ENCODE data around the gene MBNL1.

MBNL1 gene

DNA sequence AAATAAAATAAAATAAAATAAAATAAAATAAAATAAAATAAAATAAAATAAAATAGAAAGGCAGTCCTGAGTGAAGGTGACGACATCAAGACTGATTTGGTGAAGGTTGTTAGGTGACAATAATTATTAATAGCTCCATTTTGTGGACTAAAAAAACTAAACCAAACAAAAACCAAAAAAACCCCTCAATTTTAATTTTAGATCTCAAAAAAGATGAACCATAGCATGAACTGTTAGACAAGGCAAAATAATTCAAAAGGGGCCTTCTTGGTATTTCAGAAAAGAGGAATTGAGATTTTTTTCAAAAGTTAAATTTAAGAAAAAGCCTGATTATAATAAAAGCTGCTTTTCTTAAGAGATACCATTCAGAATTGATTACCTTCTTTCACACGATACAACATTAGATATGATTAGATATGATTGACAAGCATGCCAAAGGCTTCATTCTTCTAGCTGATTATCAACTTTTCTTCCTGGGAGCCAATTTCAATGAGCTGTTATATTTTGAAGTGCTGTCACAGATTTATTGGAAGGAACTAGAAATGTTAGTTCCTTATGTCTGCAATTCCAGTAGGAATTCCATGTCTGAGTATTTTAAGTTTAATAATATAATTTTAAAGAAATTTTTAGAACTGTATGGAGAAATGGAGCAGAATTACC is 244.7 kb downstream of the MBNL1 start:
- no peak for DNase-seq (ENCODE audit: insufficient read length, low spot score)
- no peak for FAIRE-seq
- TF ChIP-seq, protein P1, sequence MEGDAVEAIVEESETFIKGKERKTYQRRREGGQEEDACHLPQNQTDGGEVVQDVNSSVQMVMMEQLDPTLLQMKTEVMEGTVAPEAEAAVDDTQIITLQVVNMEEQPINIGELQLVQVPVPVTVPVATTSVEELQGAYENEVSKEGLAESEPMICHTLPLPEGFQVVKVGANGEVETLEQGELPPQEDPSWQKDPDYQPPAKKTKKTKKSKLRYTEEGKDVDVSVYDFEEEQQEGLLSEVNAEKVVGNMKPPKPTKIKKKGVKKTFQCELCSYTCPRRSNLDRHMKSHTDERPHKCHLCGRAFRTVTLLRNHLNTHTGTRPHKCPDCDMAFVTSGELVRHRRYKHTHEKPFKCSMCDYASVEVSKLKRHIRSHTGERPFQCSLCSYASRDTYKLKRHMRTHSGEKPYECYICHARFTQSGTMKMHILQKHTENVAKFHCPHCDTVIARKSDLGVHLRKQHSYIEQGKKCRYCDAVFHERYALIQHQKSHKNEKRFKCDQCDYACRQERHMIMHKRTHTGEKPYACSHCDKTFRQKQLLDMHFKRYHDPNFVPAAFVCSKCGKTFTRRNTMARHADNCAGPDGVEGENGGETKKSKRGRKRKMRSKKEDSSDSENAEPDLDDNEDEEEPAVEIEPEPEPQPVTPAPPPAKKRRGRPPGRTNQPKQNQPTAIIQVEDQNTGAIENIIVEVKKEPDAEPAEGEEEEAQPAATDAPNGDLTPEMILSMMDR (IDR thresholded peaks at IDR 0.05; ENCODE audit: insufficient read depth, missing control alignments): no peak
